RPMI8226 (cell line): Measurements from ENCODE around the gene TMEM109.

Experiments
- DNase-seq: peaks from one replicate; pipeline ENCODE4 v3.0.0-alpha.2; 2015

The TMEM109 gene

GRCh38 chr11:60912223-60912850, 1.6 kb upstream of the TMEM109 start:
- no peak for DNase-seq

- no peak for DNase-seq
Measured at GRCh38 chr11:60912851-60913528, 968 bp upstream of the TMEM109 start.

GRCh38 chr11:60914633-60915247, 782 bp downstream of the TMEM109 start:
- DNase-seq: peak; percentile 53

GRCh38 chr11:60915248-60915914, 1.4 kb downstream of the TMEM109 start:
- peak; percentile 85 for DNase-seq

- no peak for DNase-seq
Measured at GRCh38 chr11:60916669-60917206, 2.8 kb downstream of the TMEM109 start.

- DNase-seq: no peak
Measured at GRCh38 chr11:60917267-60917666, 3.3 kb downstream of the TMEM109 start.

GRCh38 chr11:60918251-60918938, 4.4 kb downstream of the TMEM109 start:
- DNase-seq: no peak

GRCh38 chr11:60918939-60919265, 4.9 kb downstream of the TMEM109 start:
- no peak for DNase-seq

GRCh38 chr11:60919320-60919719, 5.4 kb downstream of the TMEM109 start:
- no peak for DNase-seq

- DNase-seq: no peak
Measured at GRCh38 chr11:60919956-60920355, 6.0 kb downstream of the TMEM109 start.

GRCh38 chr11:60921259-60921658, 7.3 kb downstream of the TMEM109 start:
- no peak for DNase-seq

GRCh38 chr11:60921777-60922335, 7.9 kb downstream of the TMEM109 start:
- DNase-seq: no peak

- DNase-seq: no peak
Measured at GRCh38 chr11:60922906-60923305, 8.9 kb downstream of the TMEM109 start.

GRCh38 chr11:60923326-60923725, 9.4 kb downstream of the TMEM109 start:
- DNase-seq: no peak

GRCh38 chr11:60923800-60924109, 9.8 kb downstream of the TMEM109 start:
- DNase-seq: no peak

- peak; percentile 35 for DNase-seq
Measured at GRCh38 chr11:60924110-60924905, 10.3 kb downstream of the TMEM109 start, which contains the start of gene TMEM132A. Gene TMEM132A, plus strand, starts transcription at chr11:60924460. Its CDS starts 174 bp downstream, at chr11:60924634.

GRCh38 chr11:60924906-60925853, 11.2 kb downstream of the TMEM109 start:
- DNase-seq: no peak

- DNase-seq: no peak
Measured at GRCh38 chr11:60925868-60926267, 11.9 kb downstream of the TMEM109 start.

GRCh38 chr11:60926500-60926899, 12.5 kb downstream of the TMEM109 start:
- DNase-seq: no peak

GRCh38 chr11:60927061-60927592, 13.2 kb downstream of the TMEM109 start:
- no peak for DNase-seq
